Activated CD4-positive, alpha-beta T cell treated with anti-CD3 and anti-CD28 coated beads, Interleukin-2, Interleukin-4, amounts not matched to agents 100 ng/mL and 50 ng/mL, durations not matched to agents 16 hours and 8 hours (primary cell): Measurements from ENCODE around the gene IL2RA.
A peak's percentile ranks its signal among the peaks of the same experiment; 100 is the strongest.
"Not testable (repeated sequence)": the region's sequence is repeated elsewhere in the genome, so short reads cannot be mapped to it uniquely, and the experiment has no call there.

Experiments
- DNase-seq: peaks from one replicate; pipeline ENCODE4 v3.0.0-alpha.2; 2020; ENCODE audit warnings: low spot score

The IL2RA gene

DNA sequence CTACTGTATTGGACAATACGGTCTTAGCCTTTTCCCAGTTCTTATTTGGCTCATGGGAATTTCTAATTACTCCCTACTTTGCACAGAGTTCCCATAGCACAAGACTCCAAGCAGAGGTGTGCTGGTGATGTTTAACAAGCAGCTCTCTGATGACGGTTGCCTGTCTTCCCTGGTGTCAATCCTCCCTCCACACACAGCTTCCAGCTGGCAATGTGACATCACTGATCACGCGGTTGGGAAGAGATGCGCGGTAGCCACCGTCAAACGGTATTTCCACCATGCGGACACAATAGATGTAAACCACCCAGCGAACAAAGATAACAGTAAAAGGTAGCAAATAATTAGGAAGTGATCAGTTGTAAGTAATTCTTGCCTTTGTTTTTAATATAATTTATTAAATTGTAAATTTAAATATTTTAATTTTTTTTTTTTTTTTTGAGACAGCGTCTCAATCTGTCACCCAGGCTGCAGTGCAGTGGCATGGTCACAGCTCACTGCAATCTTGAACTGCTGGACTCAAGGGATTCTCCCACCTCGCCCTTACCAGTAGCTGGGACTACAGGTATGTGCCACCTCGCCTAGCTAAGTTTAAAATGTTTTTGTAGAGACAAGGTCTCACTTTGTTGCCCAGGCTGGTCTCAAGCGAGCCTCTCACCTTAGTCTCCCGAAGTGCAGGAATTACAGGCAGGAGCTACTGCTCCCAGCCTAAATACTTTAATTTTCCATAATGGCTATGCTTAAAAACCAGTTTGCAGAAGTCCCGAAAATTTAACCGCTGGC is 48.6 kb downstream of the IL2RA start:
- no peak for DNase-seq

DNA sequence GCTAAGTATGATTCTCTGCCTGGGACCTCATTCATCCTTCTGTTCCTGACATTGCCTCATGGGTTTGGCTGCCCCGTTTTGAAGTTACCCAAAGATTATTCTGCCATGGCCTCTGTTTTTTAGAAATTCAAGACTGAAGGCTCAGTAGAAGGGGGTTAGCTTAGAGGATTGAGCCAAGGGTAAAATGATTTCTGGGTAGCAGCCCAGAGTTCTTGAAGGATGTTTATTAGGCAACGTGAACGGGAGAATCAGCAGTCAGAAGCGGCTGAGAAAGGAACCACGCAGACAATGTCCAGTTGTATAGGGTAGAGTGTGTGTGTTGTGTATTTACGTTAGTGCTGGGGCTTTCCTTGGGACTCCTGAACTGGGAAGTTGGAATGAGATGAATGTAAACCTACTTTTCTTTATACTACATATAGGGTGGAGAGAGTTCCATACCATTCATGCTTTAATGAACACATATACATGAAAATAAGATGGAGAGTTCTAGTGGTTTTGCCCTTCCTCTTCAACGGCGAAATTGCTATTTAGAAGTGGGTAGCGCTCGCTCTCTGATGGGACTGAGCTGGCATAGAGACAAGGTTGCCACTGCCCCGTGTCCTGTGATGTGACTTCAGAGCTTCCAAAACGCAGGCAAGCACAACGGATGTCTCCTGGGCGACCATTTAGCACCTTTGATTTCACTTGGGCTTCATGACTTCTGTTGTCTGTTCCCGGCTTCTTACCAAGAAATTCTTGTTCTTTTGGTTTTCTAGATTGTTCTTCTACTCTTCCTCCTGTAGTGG is 49.9 kb downstream of the IL2RA start:
- DNase-seq: no peak

GRCh38 chr10:6011558-6011957 is 50.6 kb downstream of the IL2RA start:
- no peak for DNase-seq

GRCh38 chr10:6010569-6010968 is 51.6 kb downstream of the IL2RA start:
- DNase-seq: no peak

DNA sequence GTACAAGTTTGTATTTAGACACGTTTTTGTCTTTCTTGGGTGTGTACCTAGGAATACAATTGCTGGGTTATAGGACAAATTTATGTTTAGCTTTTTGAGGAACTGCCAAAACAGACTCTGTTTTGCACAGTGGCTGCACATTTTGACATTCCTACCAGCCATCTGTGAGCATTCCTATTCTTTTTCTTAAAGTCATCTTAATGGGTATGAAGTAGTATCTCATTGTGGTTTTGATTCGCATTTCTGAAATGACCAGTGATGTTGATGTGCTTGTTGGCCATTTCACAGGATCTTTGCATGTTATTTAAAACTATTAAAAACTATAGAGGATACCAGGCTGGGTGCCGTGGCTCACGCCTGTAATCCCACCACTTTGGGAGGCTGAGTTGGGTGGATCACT is 52.2 kb downstream of the IL2RA start:
- DNase-seq: no peak

DNA sequence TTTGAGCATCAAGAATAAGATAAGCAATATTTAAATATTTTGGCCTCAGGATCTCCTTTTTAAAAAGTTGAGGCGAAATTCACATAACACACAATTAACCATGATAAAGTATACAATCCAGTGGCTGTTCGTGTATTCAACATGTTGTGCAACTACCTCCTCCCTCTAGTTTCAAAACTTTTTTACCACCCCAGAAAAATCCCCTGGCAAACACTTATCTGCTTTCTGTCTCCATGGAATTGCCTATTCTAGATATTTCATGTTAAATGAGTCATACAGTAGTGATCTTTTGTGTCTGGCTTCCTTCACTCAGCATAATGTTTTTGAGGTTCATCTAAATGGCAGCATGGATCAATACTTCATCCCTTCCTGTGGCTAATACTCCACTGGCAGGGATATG is 53.0 kb downstream of the IL2RA start:
- DNase-seq: peak; percentile 36

- DNase-seq: no peak
Observed at GRCh38 chr10:6008497-6009142, 53.5 kb downstream of the IL2RA start.

DNA sequence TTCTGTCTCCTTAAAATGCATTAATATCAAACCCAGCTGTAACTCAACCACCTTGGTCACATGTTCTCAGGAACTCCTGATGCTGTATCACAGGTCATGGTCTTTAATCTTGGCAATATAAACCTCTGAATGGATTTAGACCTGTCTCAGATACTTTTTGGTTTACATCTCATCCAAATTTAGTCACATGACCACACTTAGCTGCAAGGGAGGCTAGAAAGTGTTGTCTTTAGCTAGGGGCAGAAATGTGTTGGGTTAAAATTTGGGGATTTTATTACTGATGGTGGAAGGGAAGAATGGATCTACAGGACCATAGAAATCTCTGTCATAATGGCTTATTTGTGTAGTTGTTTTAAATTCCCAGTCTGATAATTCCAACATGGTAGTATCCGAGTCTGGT is 55.2 kb downstream of the IL2RA start:
- no peak for DNase-seq

DNA sequence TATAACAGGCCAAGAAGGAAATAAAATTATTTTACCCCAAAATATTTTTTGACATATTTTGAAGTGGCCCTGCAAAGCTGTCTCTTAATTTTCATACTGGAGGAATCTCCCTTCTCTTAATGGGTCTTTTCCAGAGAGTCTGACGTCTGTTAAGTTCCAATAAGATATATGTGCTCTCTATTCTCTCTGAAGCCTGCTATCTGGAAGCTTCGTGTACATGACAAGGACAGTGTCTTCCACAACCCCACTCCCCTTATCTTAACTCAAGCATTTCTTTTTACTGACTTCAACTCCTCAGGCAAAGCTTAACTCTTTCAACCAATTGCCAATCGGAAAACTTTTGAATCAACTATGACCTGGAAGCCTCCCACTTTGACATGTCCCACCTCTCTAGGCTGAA is 55.6 kb downstream of the IL2RA start:
- DNase-seq: no peak

- DNase-seq: no peak
Observed at GRCh38 chr10:6005856-6006395, 56.2 kb downstream of the IL2RA start.

DNA sequence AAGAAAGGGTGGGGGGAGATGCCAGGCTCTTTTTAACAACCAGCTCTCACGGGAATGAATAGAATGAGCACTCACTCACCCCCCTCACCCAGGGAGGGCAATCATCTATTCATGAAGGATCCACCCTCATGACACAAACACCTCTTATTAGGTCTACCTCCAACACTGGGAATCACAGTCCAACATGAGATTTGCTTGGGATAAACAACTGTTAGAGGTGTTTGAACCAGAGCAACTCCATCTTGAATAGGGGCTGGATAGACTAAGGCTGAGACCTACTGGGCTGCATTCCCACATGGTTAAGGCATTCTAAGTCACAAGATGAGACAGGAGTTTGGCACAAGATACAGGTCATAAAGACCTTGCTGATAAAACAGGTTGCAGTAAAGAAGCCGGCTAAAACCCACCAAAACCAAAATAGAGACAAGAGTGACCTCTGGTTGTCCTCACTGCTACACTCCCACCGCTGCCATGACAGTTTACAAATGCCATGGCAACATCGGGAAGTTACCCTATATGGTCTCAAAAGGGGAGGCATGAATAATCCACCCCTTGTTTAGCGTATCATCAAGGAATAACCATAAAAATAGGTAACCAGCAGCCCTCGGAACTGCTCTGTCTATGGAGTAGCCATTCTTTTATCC is 56.9 kb downstream of the IL2RA start:
- not testable (repeated sequence) for DNase-seq

DNA sequence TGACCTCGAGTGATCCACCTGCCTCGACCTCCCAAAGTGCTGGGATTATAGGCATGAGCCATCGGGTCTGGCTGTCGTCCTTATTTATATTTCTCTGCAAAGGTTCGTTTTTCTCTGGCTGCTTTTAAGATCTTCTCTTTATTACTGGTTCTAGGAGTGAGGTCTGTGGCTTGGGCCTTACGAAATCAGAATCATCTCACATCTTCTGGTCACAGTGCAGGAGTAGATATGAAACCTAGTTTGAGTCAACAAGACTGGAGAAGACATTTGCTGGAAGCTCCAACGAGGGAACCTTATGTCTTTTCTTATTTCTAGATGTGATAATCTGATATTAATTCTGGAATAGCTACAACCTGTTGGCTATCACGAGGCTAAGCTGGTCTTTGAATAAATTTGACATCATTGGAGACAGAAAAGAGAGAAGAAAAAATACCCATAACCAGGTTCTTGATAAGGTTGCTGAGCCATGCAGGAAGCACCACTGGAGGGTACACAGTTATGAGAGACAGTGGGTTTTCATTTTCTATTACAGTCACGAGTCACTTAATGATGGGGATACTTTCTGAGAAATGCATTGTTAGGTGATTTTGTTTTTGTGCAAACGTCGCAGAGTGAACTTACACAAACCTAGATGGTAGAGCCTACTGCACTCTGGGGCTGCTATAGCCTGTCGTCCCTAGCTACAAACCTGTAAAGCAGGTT is 59.2 kb downstream of the IL2RA start:
- peak; percentile 88 for DNase-seq

DNA sequence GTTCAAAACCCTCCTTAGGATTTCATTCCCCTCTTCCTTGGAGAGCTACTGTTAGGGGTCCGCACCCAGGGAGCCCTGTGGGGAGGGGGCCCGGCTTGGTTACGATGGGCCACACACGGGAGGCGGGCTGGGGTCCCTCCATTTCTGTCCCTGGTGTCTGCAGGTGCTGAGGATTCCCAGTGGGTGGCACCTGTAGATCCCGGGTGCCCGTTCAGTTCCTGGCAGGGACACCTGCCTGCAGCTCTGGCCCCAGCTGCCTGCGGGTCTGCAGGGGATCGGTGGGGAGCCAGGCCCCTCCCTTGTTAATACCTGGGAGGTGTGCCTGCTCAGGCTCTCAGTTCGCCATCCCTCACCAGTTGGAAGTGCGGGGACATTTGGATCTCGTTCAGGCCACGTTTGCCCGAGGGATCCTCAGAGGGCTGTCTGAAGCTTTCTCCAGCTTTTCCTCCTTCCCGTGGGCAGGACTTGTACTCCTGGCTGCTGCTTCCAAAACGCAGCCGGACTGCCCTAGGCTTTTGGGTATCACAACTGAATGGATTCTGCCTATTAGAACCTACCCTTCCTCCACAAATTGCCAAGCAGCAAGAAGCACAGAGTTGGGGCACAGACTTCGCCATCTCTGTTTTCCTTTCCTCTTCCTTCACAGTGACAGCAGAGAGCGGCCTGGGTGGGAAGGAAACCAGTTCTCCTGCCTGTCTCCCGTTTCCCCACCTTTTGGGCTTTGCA is 62.6 kb downstream of the IL2RA start:
- no peak for DNase-seq

GRCh38 chr10:5996696-5997095 is 65.5 kb downstream of the IL2RA start:
- DNase-seq: no peak

DNA sequence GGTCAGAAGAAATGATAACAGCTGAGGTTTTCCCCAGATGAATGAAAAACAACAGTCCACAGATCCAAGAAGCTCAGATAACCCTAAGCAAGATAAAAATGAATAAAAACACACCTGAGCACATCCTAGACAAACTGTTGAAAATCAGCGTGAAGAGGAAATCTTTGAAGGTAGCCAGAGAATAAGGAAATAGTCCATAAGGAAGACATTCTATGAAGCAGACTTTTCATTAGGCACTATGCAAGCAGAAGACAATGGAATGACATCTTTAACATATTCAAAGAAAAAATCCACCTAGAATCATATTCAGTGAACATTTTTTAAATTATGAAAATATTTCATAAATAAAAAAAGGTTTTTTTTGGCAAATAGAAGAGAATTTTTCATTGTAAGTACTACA is 69.8 kb downstream of the IL2RA start:
- DNase-seq: no peak

DNA sequence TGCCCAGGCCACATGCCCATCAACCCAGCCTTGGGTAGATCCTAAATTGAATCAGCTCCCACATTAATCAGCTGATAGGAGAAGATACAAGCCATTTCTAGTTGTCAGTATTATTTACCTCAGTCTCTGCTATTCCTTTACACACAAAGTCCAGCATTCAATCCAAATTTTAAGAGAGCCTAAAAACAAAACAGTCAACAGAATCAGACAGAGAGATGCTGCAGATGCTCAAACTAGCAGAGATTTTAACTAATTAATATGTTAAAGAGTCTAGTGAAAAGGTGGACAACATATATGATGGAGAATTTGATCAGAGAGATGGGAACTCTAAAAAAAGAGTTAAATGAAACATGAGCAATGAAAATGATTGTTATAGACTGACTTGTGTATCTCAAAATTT is 70.5 kb downstream of the IL2RA start:
- no peak for DNase-seq

DNA sequence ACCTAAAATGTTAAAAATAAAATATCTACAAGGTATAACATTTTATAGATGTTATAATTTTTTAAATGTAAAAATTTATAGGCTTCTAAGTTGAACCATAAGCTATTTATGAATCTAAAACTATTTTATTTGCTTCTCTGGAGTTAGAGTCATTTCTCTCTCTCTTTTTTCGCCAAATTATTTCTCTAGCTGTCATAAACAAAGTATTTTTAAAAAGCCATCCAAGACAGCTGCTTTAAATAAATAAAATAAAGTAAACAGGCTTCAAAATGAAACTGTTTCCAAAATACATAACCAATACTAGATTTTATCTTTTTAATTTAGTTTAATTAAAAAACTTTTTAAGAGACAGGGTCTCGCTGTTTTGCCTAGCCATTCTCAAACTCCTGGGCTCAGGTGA is 72.4 kb downstream of the IL2RA start:
- no peak for DNase-seq

DNA sequence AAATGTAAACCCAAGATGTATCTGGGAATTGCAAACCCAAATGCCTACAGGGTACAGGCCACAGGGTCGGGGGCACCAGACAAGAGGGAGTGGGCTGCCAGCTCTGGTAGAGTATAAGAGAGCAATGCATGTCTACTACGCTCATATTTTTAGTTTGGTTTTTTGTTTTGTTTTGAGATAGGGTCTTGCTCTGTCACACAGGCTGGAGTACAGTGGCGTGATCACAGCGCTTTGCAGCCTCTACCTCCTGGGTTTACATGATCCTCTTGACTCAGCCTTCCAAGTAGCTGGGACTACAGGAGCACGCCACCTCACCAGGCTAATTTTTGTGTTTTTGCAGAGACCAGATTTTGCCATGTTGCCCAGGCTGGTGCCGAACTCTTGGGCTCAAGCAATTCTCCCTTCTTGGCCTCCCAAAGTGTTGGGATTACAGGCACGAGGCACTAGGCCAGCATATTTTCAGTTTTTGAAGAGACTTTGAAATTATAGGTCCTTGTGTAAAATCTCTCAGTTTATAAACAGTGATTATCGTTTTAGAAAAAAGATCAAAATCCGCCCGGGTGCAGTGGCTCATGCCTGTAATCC is 73.7 kb downstream of the IL2RA start:
- DNase-seq: no peak

GRCh38 chr10:5987747-5988146 is 74.4 kb downstream of the IL2RA start:
- no peak for DNase-seq

DNA sequence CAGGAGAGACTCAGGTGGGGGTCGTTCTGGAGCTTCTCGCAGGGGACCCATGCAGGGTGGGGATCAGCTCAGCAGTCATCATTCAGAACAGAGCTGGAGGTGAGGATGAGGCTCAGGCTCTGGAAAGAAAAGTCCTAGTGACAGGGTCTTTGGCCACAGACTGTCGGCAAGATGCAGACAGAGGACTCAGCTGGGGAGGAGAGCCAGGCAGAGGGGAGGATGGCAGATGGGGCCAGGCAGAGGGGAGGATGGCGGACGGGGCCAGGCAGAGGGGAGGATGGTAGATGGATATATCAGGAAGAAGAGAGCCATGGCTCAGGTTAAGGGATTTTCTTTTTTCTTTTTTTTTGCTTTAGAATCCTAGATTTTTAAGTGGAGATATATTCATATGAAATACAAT is 77.1 kb downstream of the IL2RA start:
- no peak for DNase-seq

DNA sequence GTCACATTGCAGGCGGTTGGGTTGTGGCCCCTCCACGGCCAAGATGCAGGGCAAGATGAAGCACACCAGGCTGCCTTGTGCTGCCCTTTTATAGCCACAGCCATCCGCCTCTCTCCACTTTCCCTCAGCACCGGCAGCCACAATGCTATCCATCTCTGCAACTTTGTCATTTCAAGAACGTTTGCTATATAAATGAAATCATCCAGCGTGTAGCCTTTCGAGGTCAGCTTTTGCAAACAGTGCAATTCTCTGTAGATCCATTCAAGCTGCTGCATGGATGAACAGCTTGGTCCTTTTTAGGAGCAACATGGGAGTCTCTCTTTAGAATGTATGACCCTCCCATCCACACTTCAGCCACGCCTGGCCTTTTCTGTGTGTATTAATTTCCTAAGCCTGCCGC is 78.4 kb downstream of the IL2RA start:
- no peak for DNase-seq
